Activated CD8-positive, alpha-beta memory T cell treated with anti-CD3 and anti-CD28 coated beads, Interleukin-2, amount 10 ng/mL, durations not matched to agents 7 days and 5 days (primary cell): ENCODE measurements around the gene UNC5B. TPM values are rescaled to one million over a fixed set of nuclear protein-coding genes. Genes with fewer than 3 reads are reported as not detected.

Source experiments
- ATAC-seq: fragments of 150-1000 bp; cut with Tn5 transposase; one replicate; pipeline ENCODE4 v1.10.0; 2021; ENCODE audit warnings: moderate library complexity
- CTCF ChIA-PET: fragments of 350-600 bp; sonication (Branson Sonifier 250); formaldehyde crosslinking; loops from one replicate; lab custom pipeline; 2021; ENCODE audit warnings: antibody characterized with exemption; lab: Charles Lee
- DNase-seq: peaks from one replicate; pipeline ENCODE4 v3.0.0-alpha.2; 2020
- H3K27ac Mint-ChIP-seq: one replicate; pipeline ENCODE4 v1.8.0; 2021; ENCODE audit warnings: mild to moderate bottlenecking, mixed read lengths
- H3K27me3 Mint-ChIP-seq: one replicate; pipeline ENCODE4 v1.8.0; 2021; ENCODE audit warnings: mixed read lengths
- H3K36me3 Mint-ChIP-seq: one replicate; pipeline ENCODE4 v1.8.0; 2021; ENCODE audit warnings: mild to moderate bottlenecking, mixed read lengths
- H3K4me1 Mint-ChIP-seq: one replicate; pipeline ENCODE4 v1.8.0; 2021; ENCODE audit warnings: mixed read lengths
- H3K4me3 Mint-ChIP-seq: one replicate; pipeline ENCODE4 v1.8.0; 2021; ENCODE audit warnings: mild to moderate bottlenecking, moderate library complexity, mixed read lengths
- H3K9me3 Mint-ChIP-seq: one replicate; pipeline ENCODE4 v1.8.0; 2022; ENCODE audit warnings: low read depth, mixed read lengths
- total RNA-seq, 2 experiments: library from RNA; stranded (reverse); gene quantifications; one replicate each; pipeline ENCODE4 v1.2.3, GENCODE V29; 2021

UNC5B gene
- total RNA-seq, 2 experiments from 2014 or later = 0.06 TPM; not detected in 1

GRCh38 chr10:71300555-71301370 lies 88.4 kb downstream of the UNC5B start:
- H3K9me3 Mint-ChIP-seq = no peaks in the 10 kb centered on the region
- H3K36me3 Mint-ChIP-seq = no peaks in the 10 kb centered on the region
- no peak for ATAC-seq
- no peak overlapping the region for H3K27ac Mint-ChIP-seq
- H3K27me3 Mint-ChIP-seq = peaks cover 8% of the 10 kb centered on the region
- CTCF ChIA-PET = no interaction called here
- no peak overlapping the region for H3K4me3 Mint-ChIP-seq
- no peaks in the 10 kb centered on the region for H3K4me1 Mint-ChIP-seq
- no peak for DNase-seq

GRCh38 chr10:71301371-71301916 lies 89.1 kb downstream of the UNC5B start:
- H3K9me3 Mint-ChIP-seq = no peaks in the 10 kb centered on the region
- no peaks in the 10 kb centered on the region for H3K36me3 Mint-ChIP-seq
- H3K4me3 Mint-ChIP-seq = no peak overlapping the region
- no peak overlapping the region for H3K27ac Mint-ChIP-seq
- H3K4me1 Mint-ChIP-seq = no peaks in the 10 kb centered on the region
- CTCF ChIA-PET = interaction anchor here (1.3 kb wide), 1 partner anchor 269 kb away, joined by 3 read pairs; no protein-coding TSS in a partner anchor
- no peak for DNase-seq
- ATAC-seq = no peak
- peaks cover 8% of the 10 kb centered on the region for H3K27me3 Mint-ChIP-seq

GRCh38 chr10:71302451-71302850 lies 90.1 kb downstream of the UNC5B start:
- ATAC-seq (no peak), DNase-seq (no peak)
- Mint-ChIP-seq H3K9me3 (no peaks in the 10 kb centered on the region), H3K27me3 (peaks cover 8% of the 10 kb centered on the region), H3K4me1 (no peaks in the 10 kb centered on the region), H3K36me3 (no peaks in the 10 kb centered on the region), H3K27ac (no peak overlapping the region), H3K4me3 (no peak overlapping the region)
- CTCF ChIA-PET = interaction anchor here (1.3 kb wide), 1 partner anchor 268 kb away, joined by 3 read pairs; no protein-coding TSS in a partner anchor

- CTCF ChIA-PET = interaction anchor here (1.0 to 1.3 kb wide), 2 partner anchors 228 to 267 kb away, joined by 3 read pairs; no protein-coding TSS in a partner anchor
- Mint-ChIP-seq H3K4me3 (no peak overlapping the region), H3K36me3 (no peaks in the 10 kb centered on the region), H3K4me1 (no peaks in the 10 kb centered on the region), H3K9me3 (no peaks in the 10 kb centered on the region), H3K27me3 (peaks cover 8% of the 10 kb centered on the region), H3K27ac (no peak overlapping the region)
- peak; percentile 71 for ATAC-seq
- no peak for DNase-seq
Measured at GRCh38 chr10:71302874-71303568, 90.7 kb downstream of the UNC5B start.

- H3K4me3 Mint-ChIP-seq = no peak overlapping the region
Measured at GRCh38 chr10:71303569-71303907, 91.2 kb downstream of the UNC5B start.

GRCh38 chr10:71304914-71305313 lies 92.5 kb downstream of the UNC5B start:
- H3K4me1 Mint-ChIP-seq = no peaks in the 10 kb centered on the region
- H3K4me3 Mint-ChIP-seq = no peak overlapping the region
- CTCF ChIA-PET = no interaction called here
- H3K27me3 Mint-ChIP-seq = peaks cover 8% of the 10 kb centered on the region
- H3K9me3 Mint-ChIP-seq = no peaks in the 10 kb centered on the region
- DNase-seq (no peak), ATAC-seq (no peak)
- H3K36me3 Mint-ChIP-seq = no peaks in the 10 kb centered on the region
- no peak overlapping the region for H3K27ac Mint-ChIP-seq

More at GRCh38 chr10:71303569-71303907, 91.2 kb downstream of the UNC5B start:
- H3K4me1 Mint-ChIP-seq = no peaks in the 10 kb centered on the region
- no peaks in the 10 kb centered on the region for H3K9me3 Mint-ChIP-seq
- DNase-seq = no peak
- no peak overlapping the region for H3K27ac Mint-ChIP-seq
- ATAC-seq = no peak
- peaks cover 8% of the 10 kb centered on the region for H3K27me3 Mint-ChIP-seq
- H3K36me3 Mint-ChIP-seq = no peaks in the 10 kb centered on the region
- CTCF ChIA-PET = interaction anchor here (1.0 kb wide), 1 partner anchor 228 kb away, joined by 3 read pairs; no protein-coding TSS in a partner anchor

- CTCF ChIA-PET = interaction anchor here (0.6 to 1.0 kb wide), 2 partner anchors 11 to 284 kb away, joined by 3 read pairs; no protein-coding TSS in a partner anchor
- no peak for ATAC-seq
- no peak overlapping the region for H3K4me3 Mint-ChIP-seq
Measured at GRCh38 chr10:71306979-71307378, 94.6 kb downstream of the UNC5B start.

GRCh38 chr10:71307469-71308085 lies 95.2 kb downstream of the UNC5B start:
- H3K27ac Mint-ChIP-seq = no peak overlapping the region
- no peaks in the 10 kb centered on the region for H3K4me1 Mint-ChIP-seq
- DNase-seq (no peak), ATAC-seq (no peak)
- CTCF ChIA-PET = interaction anchor here (1.0 kb wide), 1 partner anchor 10 kb away, joined by 3 read pairs; no protein-coding TSS in a partner anchor
- H3K4me3 Mint-ChIP-seq = no peak overlapping the region
- no peaks in the 10 kb centered on the region for H3K9me3 Mint-ChIP-seq
- peaks cover 15% of the 10 kb centered on the region for H3K27me3 Mint-ChIP-seq
- H3K36me3 Mint-ChIP-seq = no peaks in the 10 kb centered on the region

More at GRCh38 chr10:71306979-71307378, 94.6 kb downstream of the UNC5B start:
- Mint-ChIP-seq H3K27me3 (peaks cover 15% of the 10 kb centered on the region), H3K27ac (no peak overlapping the region), H3K4me1 (no peaks in the 10 kb centered on the region), H3K36me3 (no peaks in the 10 kb centered on the region), H3K9me3 (no peaks in the 10 kb centered on the region)
- no peak for DNase-seq

GRCh38 chr10:71308244-71308643 lies 95.9 kb downstream of the UNC5B start:
- DNase-seq (no peak), ATAC-seq (no peak)
- H3K36me3 Mint-ChIP-seq = no peaks in the 10 kb centered on the region
- no peak overlapping the region for H3K4me3 Mint-ChIP-seq
- peaks cover 16% of the 10 kb centered on the region for H3K27me3 Mint-ChIP-seq
- CTCF ChIA-PET = interaction anchor here (0.6 to 1.0 kb wide), 3 partner anchors 10 to 18 kb away, joined by 3 read pairs; partner anchors contain the start of gene SLC29A3
- H3K9me3 Mint-ChIP-seq = no peaks in the 10 kb centered on the region
- no peaks in the 10 kb centered on the region for H3K4me1 Mint-ChIP-seq
- H3K27ac Mint-ChIP-seq = no peak overlapping the region

GRCh38 chr10:71308985-71309384 lies 96.6 kb downstream of the UNC5B start:
- Mint-ChIP-seq H3K4me3 (no peak overlapping the region), H3K9me3 (no peaks in the 10 kb centered on the region), H3K27ac (no peak overlapping the region), H3K27me3 (peaks cover 18% of the 10 kb centered on the region), H3K4me1 (no peaks in the 10 kb centered on the region), H3K36me3 (no peaks in the 10 kb centered on the region)
- CTCF ChIA-PET = interaction anchor here (0.6 to 0.9 kb wide), 3 partner anchors 10 to 17 kb away, joined by 3 read pairs; partner anchors contain the start of gene SLC29A3
- no peak for ATAC-seq
- no peak for DNase-seq

- Mint-ChIP-seq H3K36me3 (no peaks in the 10 kb centered on the region), H3K4me1 (no peaks in the 10 kb centered on the region), H3K9me3 (no peaks in the 10 kb centered on the region), H3K27me3 (peaks cover 18% of the 10 kb centered on the region), H3K27ac (no peak overlapping the region), H3K4me3 (no peak overlapping the region)
- no peak for DNase-seq
- no peak for ATAC-seq
- CTCF ChIA-PET = interaction anchor here (0.6 to 1.0 kb wide), 3 partner anchors 9 to 299 kb away, joined by 3 to 4 read pairs (median 3); partner anchors contain the start of gene SLC29A3
Measured at GRCh38 chr10:71309919-71310318, 97.5 kb downstream of the UNC5B start.

- DNase-seq (no peak), ATAC-seq (no peak)
- H3K9me3 Mint-ChIP-seq = no peaks in the 10 kb centered on the region
- H3K27ac Mint-ChIP-seq = no peak overlapping the region
- peaks cover 13% of the 10 kb centered on the region for H3K4me1 Mint-ChIP-seq
- H3K36me3 Mint-ChIP-seq = no peaks in the 10 kb centered on the region
- peaks cover 18% of the 10 kb centered on the region for H3K27me3 Mint-ChIP-seq
- H3K4me3 Mint-ChIP-seq = no peak overlapping the region
- CTCF ChIA-PET = interaction anchor here (1.3 to 6.0 kb wide), 2 partner anchors 258 to 384 kb away, joined by 3 to 35 read pairs; no protein-coding TSS in a partner anchor
Measured at GRCh38 chr10:71312220-71312619, 99.8 kb downstream of the UNC5B start.
